GM12878 (cell line): Measurements from ENCODE around the gene RAET1G. TPM values are rescaled to one million over a fixed set of nuclear protein-coding genes. Genes with fewer than 3 reads are reported as not detected.
A peak's percentile ranks its signal among the peaks of the same experiment; 100 is the strongest.

Experiments used
- ATAC-seq: fragments of 200-7000 bp; cut with Tn5 transposase; 3 replicates; pipeline ENCODE4 v1.9.1; 2020; ENCODE audit warnings: mild to moderate bottlenecking, moderate library complexity
- Bru-seq: library from RNA; stranded (reverse); fragments of 400-500 nt; gene quantifications from one replicate; lab custom pipeline; 2021; lab: Mats Ljungman, UMichigan
- BruChase-seq, 2 experiments: library from RNA; stranded (reverse); fragments of 400-500 nt; gene quantifications; one replicate each; lab custom pipeline; 2021; lab: Mats Ljungman, UMichigan
- BruUV-seq: library from RNA; stranded (reverse); fragments of 400-500 nt; replicated peaks from 2 replicates; lab custom pipeline; 2021; lab: Mats Ljungman, UMichigan
- CTCF ChIA-PET: fragments of 300-600 bp; sonication (Branson Sonifier 250); formaldehyde crosslinking; extraction: SDS; loops from one replicate; lab custom pipeline; 2021; ENCODE audit warnings: inconsistent platforms; lab: Yijun Ruan, JAX
- POLR2A ChIA-PET: fragments of 350-600 bp; formaldehyde crosslinking; extraction: SDS; loops from one replicate; lab custom pipeline; 2021; ENCODE audit warnings: inconsistent platforms; lab: Charles Lee
- RAD21 ChIA-PET: fragments of 300-600 bp; sonication (Branson Sonifier 250); formaldehyde crosslinking; loops from one replicate; lab custom pipeline; 2023; ENCODE audit warnings: antibody characterized with exemption; ENCODE audit not compliant: unreplicated experiment; lab: Charles Lee
- SMC1A ChIA-PET: fragments of 300-600 bp; sonication (Branson Sonifier 250); formaldehyde crosslinking; loops from one replicate; lab custom pipeline; 2023; ENCODE audit not compliant: unreplicated experiment, uncharacterized antibody; lab: Charles Lee
- DNase-seq: peaks from one replicate; pipeline ENCODE4 v3.0.0-alpha.2; 2011; ENCODE audit warnings: low read depth, low spot score
- FAIRE-seq: peaks from 3 replicates; lab custom pipeline; 2011; peaks lifted over from hg19 to GRCh38; lab: Jason Lieb, UNC
- H2AFZ ChIP-seq: 2 replicates; pipeline ENCODE4 v1.6.0; 2011; ENCODE audit warnings: low read depth, low read length, control low read depth; ENCODE audit not compliant: control insufficient read depth
- H3K27ac ChIP-seq: 2 replicates; pipeline ENCODE4 v1.5.1; 2011; ENCODE audit warnings: control low read depth; ENCODE audit not compliant: control insufficient read depth, insufficient read depth
- H3K27me3 ChIP-seq, 2 experiments: replicated peaks in 1 of 2; 2 replicates each; pipeline versions ENCODE4 v1.6.0 to v1.6.1; 2011; ENCODE audit warnings: low read length in 1 of 2; ENCODE audit not compliant: control insufficient read depth in 2 of 2, insufficient read depth in 2 of 2
- H3K36me3 ChIP-seq, 2 experiments: 2 replicates each; pipeline ENCODE4 v1.5.1; 2011; ENCODE audit warnings: low read length in 1 of 2; ENCODE audit not compliant: control insufficient read depth in 2 of 2, insufficient read depth in 2 of 2
- H3K4me1 ChIP-seq: 2 replicates; pipeline ENCODE4 v1.6.1; 2011; ENCODE audit warnings: mild to moderate bottlenecking, low read length, moderate library complexity, mixed read lengths; ENCODE audit not compliant: control insufficient read depth, insufficient read depth
- H3K4me2 ChIP-seq: 2 replicates; pipeline ENCODE4 v1.6.0; 2011; ENCODE audit warnings: control low read depth; ENCODE audit not compliant: control insufficient read depth, insufficient read depth
- H3K4me3 ChIP-seq: fragments of 200-600 bp; sonication (generic); 2 replicates; pipeline ENCODE4 v1.5.1; 2016
- H3K79me2 ChIP-seq: 2 replicates; pipeline ENCODE4 v1.6.0; 2011; ENCODE audit warnings: low read length; ENCODE audit not compliant: control insufficient read depth, insufficient read depth
- H3K9ac ChIP-seq: 2 replicates; pipeline ENCODE4 v1.8.0; 2011; ENCODE audit warnings: low read length, control low read depth, mixed read lengths; ENCODE audit not compliant: control insufficient read depth, insufficient read depth
- H3K9me3 ChIP-seq: replicated peaks from 3 replicates; pipeline ENCODE4 v1.5.1; 2011; ENCODE audit warnings: mild to moderate bottlenecking, low read length; ENCODE audit not compliant: control insufficient read depth, insufficient read depth
- H4K20me1 ChIP-seq: 2 replicates; pipeline ENCODE4 v1.6.0; 2011; ENCODE audit not compliant: control insufficient read depth, insufficient read depth
- RUNX3 ChIP-seq: IDR thresholded peaks from 2 replicates; pipeline ENCODE4 v1.6.1; 2012; ENCODE audit warnings: low read length, inconsistent platforms
- SUZ12 ChIP-seq: fragments of 200-600 bp; sonication (generic); IDR thresholded peaks from one replicate; pipeline ENCODE4 v1.6.1; 2018; ENCODE audit warnings: antibody characterized with exemption, mild to moderate bottlenecking; ENCODE audit not compliant: unreplicated experiment
- WGBS: methylation state at CpG from one replicate; pipeline ENCODE4 v1.1.6; 2016; ENCODE audit warnings: low lambda C conversion rate; ENCODE audit not compliant: insufficient replicate concordance, insufficient coverage; ENCODE audit errors: missing lambda C conversion rate; 5-methylcytosine and 5-hydroxymethylcytosine counted together
- in situ Hi-C: fragments of 300-500 bp; cut with MboI; formaldehyde crosslinking; loops from 9 replicates; pipeline ENCODE4 v1.14.3; 2018; ENCODE audit warnings: mixed read lengths
- intact Hi-C: fragments of 100-400 bp; cut with micrococcal nuclease; formaldehyde crosslinking; loops from one replicate; pipeline ENCODE4 v1.14.2; 2022; ENCODE audit not compliant: unreplicated experiment
- long read RNA-seq, 2 experiments: library from polyadenylated mRNA; unstranded; transcript quantifications; one replicate each; pipeline ENCODE4 v2.0.0, GENCODE V29; 2019 to 2020
- polyA minus RNA-seq, 3 experiments: library from RNA; depleted of rRNA, polyadenylated mRNA; stranded (reverse); fragments of >200 nt; gene quantifications; 2 replicates each; pipeline ENCODE4 v1.2.3, GENCODE V29; 2011
- polyA plus RNA-seq, 11 experiments: library from polyadenylated mRNA; depleted of rRNA in 4 of 11; unstranded in 6 of 11; stranded (reverse) in 5 of 11; fragments of >200 nt; fragmentation: Nextera tagmentation in 4 of 11; fragmentation: Illumina TruSeq in 1 of 11; extraction: Ambion mirVana in 4 of 11; extraction: Trizol in 1 of 11; gene quantifications; 1 replicate in 1 of 11; 2 replicates in 10 of 11; pipeline versions ENCODE4 v1.2.1 to v1.2.3, GENCODE V29; 2011 to 2016; ENCODE audit warnings: inconsistent platforms in 2 of 11, missing spikeins in 2 of 11, low read depth in 1 of 11
- total RNA-seq, 4 experiments: library from RNA; depleted of rRNA in 3 of 4; stranded (reverse); fragments of >200 nt in 3 of 4; fragmentation: Illumina TruSeq in 1 of 4; extraction: Trizol in 1 of 4; gene quantifications; 2 replicates each; pipeline versions ENCODE4 v1.2.1 to v1.2.3, GENCODE V29; 2013 to 2021

Gene RAET1G
- not detected in 2 replicates for total RNA-seq (2013; cell fraction: nucleolus; rRNA removed)
- not detected in 2 replicates for total RNA-seq (2014; rRNA removed)
- not detected in 2 replicates for total RNA-seq (2014; rRNA removed; fragmentation: Illumina TruSeq; extraction: Trizol)
- total RNA-seq (2021): not detected in 2 replicates
- not detected for polyA plus RNA-seq (2011; ENCODE audit: low read depth)
- not detected in 2 replicates for polyA plus RNA-seq (2011; rRNA removed)
- polyA plus RNA-seq (2011; cell fraction: cytosol; rRNA removed): not detected in 2 replicates
- polyA plus RNA-seq (2011; cell fraction: nucleus; rRNA removed): not detected in 2 replicates
- polyA plus RNA-seq (2012): not detected in 2 replicates
- not detected in 2 replicates for polyA plus RNA-seq (2014; fragmentation: Illumina TruSeq; extraction: Trizol)
- not detected for polyA plus RNA-seq (2014; fragmentation: Nextera tagmentation; extraction: Ambion mirVana)
- polyA plus RNA-seq (2014; rRNA removed): not detected in 2 replicates
- polyA plus RNA-seq (2016; fragmentation: Nextera tagmentation; extraction: Ambion mirVana): not detected
- polyA minus RNA-seq (2011; rRNA and poly(A)+ RNA removed): not detected in 2 replicates
- polyA minus RNA-seq (2011; cell fraction: cytosol; rRNA and poly(A)+ RNA removed): not detected in 2 replicates
- polyA minus RNA-seq (2011; cell fraction: nucleus; rRNA and poly(A)+ RNA removed): not detected in 2 replicates
- Bru-seq, nascent RNA: not detected
- not detected for BruChase-seq, experiment 1, labeled RNA remaining after a 6-hour chase
- not detected for BruChase-seq, experiment 2, labeled RNA remaining after a 2-hour chase
- long read RNA-seq, experiment 1: 0 reads
- long read RNA-seq, experiment 2: 0 reads

DNA sequence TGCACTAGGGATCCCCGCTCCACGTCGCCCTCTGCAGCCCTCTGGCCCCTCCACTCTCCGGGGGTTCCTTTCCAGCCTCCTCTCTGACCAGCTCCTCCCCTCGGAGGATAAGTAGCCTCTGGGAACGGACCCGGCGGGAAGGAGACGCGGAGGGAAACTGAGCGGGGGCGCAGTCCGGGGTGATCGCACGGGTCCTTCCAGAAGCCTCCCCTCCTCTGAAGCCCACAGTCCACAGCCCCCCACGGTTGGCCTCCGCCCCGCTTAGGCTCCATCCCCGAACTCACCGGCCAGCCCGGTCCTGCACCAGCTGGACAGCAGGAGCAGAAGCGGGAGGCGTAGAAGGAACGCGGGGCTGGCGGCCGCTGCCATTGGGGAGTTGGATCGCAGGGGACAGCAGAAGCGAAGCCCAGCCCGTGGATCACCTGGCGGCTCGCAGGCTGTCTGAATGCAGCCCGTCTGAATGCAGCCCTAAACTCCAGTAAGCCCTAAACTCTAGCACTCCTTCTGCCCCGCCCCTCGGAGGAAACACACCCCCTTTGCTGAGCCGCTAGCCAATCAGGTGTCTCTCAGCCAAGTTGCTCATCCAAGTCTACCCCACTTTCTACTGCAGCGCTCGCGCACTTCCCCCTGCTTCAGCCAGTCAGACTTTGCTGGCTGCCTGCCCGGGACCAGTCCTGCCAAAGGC is at the start of gene RAET1G:
Gene RAET1G (minus strand): TSS at position 480 of the 685 bp plus-strand sequence. CDS start 111 bp downstream, at position 369.
- in situ Hi-C loops (no loop called here), intact Hi-C loops (no loop called here)
- Histone ChIP-seq H3K4me2 (peak within 1 kb of the TSS; percentile 42; the same call in 1 of the 2 replicates), H3K79me2 (no peaks in the 10 kb centered on the region), H3K36me3 (no peaks in the 10 kb centered on the region), H3K9ac (no peak within 1 kb of the TSS), H4K20me1 (no peaks in the 10 kb centered on the region; the same call in 1 of the 2 replicates), H3K27me3 (peaks cover 5 to 17% of the 10 kb centered on the region in 2 experiments), H3K4me1 (no peaks in the 10 kb centered on the region), H3K4me3 (no peak within 1 kb of the TSS), H3K9me3 (no peaks in the 10 kb centered on the region; the same call in 2 of the 3 replicates), H3K27ac (no peak within 1 kb of the TSS), H2AFZ (no peak within 1 kb of the TSS)
- ChIA-PET CTCF (no interaction called here), SMC1A (no interaction called here), RAD21 (no interaction called here), POLR2A (no interaction called here)
- BruUV-seq: no TSS peak
- FAIRE-seq (no peak), DNase-seq (no peak), ATAC-seq (peak; percentile 46; the same call in 2 of the 3 replicates)
- TF ChIP-seq SUZ12 (peak; percentile 82), RUNX3 (no peak)
- 37% methylated on average over 37 of the region's 40 CpGs for WGBS
